ENCODE data around the gene RIN2.

DNA sequence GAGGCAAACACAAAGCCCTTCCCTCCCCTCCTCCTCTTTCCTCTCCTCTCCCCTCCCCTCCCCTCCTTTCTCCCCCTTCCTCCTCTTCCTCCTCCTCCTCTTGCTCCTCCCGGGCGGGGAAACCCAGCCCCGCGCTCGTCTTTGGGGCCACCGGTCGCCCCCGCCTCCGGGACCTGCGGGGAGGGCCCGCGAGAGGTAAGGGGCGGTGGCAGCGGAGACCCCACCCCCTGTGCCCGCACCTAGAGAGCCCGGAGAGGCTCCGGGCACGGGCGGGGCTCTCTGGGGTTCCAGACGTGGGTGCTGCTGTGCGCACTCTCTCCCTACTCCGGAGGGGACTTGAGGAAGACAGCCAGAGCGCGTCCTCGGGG is at the start of gene RIN2:
- TF ChIP-seq, protein P1, sequence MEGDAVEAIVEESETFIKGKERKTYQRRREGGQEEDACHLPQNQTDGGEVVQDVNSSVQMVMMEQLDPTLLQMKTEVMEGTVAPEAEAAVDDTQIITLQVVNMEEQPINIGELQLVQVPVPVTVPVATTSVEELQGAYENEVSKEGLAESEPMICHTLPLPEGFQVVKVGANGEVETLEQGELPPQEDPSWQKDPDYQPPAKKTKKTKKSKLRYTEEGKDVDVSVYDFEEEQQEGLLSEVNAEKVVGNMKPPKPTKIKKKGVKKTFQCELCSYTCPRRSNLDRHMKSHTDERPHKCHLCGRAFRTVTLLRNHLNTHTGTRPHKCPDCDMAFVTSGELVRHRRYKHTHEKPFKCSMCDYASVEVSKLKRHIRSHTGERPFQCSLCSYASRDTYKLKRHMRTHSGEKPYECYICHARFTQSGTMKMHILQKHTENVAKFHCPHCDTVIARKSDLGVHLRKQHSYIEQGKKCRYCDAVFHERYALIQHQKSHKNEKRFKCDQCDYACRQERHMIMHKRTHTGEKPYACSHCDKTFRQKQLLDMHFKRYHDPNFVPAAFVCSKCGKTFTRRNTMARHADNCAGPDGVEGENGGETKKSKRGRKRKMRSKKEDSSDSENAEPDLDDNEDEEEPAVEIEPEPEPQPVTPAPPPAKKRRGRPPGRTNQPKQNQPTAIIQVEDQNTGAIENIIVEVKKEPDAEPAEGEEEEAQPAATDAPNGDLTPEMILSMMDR (IDR thresholded peaks at IDR 0.05; ENCODE audit: low read length) = no peak
- no peak for TF ChIP-seq EZH2 (IDR thresholded peaks at IDR 0.05; ENCODE audit: borderline replicate concordance, low read length)

Measured in OCI-LY1 (cell line).